B cell (primary cell): ENCODE results near the gene MAP4K4. TPM values are rescaled to one million over a fixed set of nuclear protein-coding genes. Genes with fewer than 3 reads are reported as not detected.

Experiments used
- ATAC-seq: fragments of 200-7000 bp; cut with Tn5 transposase; one replicate; pipeline ENCODE4 v1.10.0; 2021; ENCODE audit warnings: low read depth, mild to moderate bottlenecking, moderate number of reproducible peaks, moderate library complexity
- CTCF ChIA-PET: fragments of 350-600 bp; sonication (Branson Sonifier 250); formaldehyde crosslinking; loops from one replicate; lab custom pipeline; 2021; ENCODE audit warnings: antibody characterized with exemption, inconsistent platforms; lab: Charles Lee
- POLR2A ChIA-PET: fragments of 350-600 bp; sonication (Branson Sonifier 250); formaldehyde crosslinking; loops from one replicate; lab custom pipeline; 2021; ENCODE audit warnings: antibody characterized with exemption; lab: Charles Lee
- DNase-seq: peaks from one replicate; pipeline ENCODE4 v3.0.0; 2013
- H2AFZ ChIP-seq: 2 replicates; pipeline ENCODE4 v1.6.1; 2012; ENCODE audit warnings: mild to moderate bottlenecking, low read depth, low read length; ENCODE audit not compliant: insufficient read depth, poor library complexity, severe bottlenecking
- H3K27ac ChIP-seq, 2 donors: 1 replicate in 1 of 2; 2 replicates in 1 of 2; pipeline ENCODE4 v1.5.1; 2012 to 2013; ENCODE audit warnings: low read length in 2 of 2, mild to moderate bottlenecking in 2 of 2, moderate library complexity in 1 of 2
- H3K27me3 ChIP-seq, 4 experiments: fragments of 200-600 bp in 1 of 4; sonication (generic) in 1 of 4; replicated peaks in 1 of 4; 1 replicate in 2 of 4; 2 replicates in 2 of 4; pipeline versions ENCODE4 v1.6.1 to v1.7.0; 2013 to 2016; ENCODE audit warnings: low read length in 3 of 4, mild to moderate bottlenecking in 2 of 4, mixed read lengths in 1 of 4, moderate library complexity in 1 of 4; ENCODE audit not compliant: insufficient read depth in 4 of 4, control insufficient read depth in 3 of 4; ENCODE audit errors: control extremely low read depth in 1 of 4
- H3K36me3 ChIP-seq, 2 experiments: replicated peaks in 1 of 2; 1 replicate in 1 of 2; 2 replicates in 1 of 2; pipeline versions ENCODE4 v1.6.1 to v1.7.1; 2013; ENCODE audit warnings: low read length in 1 of 2; ENCODE audit not compliant: insufficient read depth in 2 of 2, control insufficient read depth in 1 of 2; ENCODE audit errors: control extremely low read depth in 1 of 2, extremely low read depth in 1 of 2
- H3K4me1 ChIP-seq, 2 donors: fragments of 200-600 bp in 1 of 2; sonication (generic) in 1 of 2; 1 replicate in 1 of 2; 2 replicates in 1 of 2; pipeline versions ENCODE4 v1.5.1 to v1.6.1; 2013 to 2017; ENCODE audit warnings: low read length in 2 of 2; ENCODE audit not compliant: control insufficient read depth in 2 of 2, insufficient read depth in 2 of 2
- H3K4me2 ChIP-seq: replicated peaks from 2 replicates; pipeline ENCODE3; 2012; ENCODE audit warnings: mild to moderate bottlenecking, low read depth, low read length; ENCODE audit not compliant: poor library complexity, severe bottlenecking
- H3K4me3 ChIP-seq, 5 experiments: fragments of 200-600 bp in 1 of 5; sonication (generic) in 1 of 5; 1 replicate in 3 of 5; 2 replicates in 2 of 5; pipeline versions ENCODE4 v1.5.1 to v1.7.0; 2011 to 2016; ENCODE audit warnings: low read length in 4 of 5, mild to moderate bottlenecking in 4 of 5, low read depth in 2 of 5, control low read depth in 1 of 5, moderate library complexity in 1 of 5; ENCODE audit not compliant: insufficient read depth in 1 of 5; ENCODE audit errors: control extremely low read depth in 1 of 5, extremely low read depth in 1 of 5
- H3K79me2 ChIP-seq: fragments of 200-600 bp; sonication (generic); one replicate; pipeline ENCODE4 v1.6.0; 2016; ENCODE audit warnings: low read length; ENCODE audit not compliant: control insufficient read depth, insufficient read depth
- H3K9ac ChIP-seq: fragments of 200-600 bp; sonication (generic); 2 replicates; pipeline ENCODE4 v1.6.1; 2017; ENCODE audit warnings: mild to moderate bottlenecking, low read length, moderate library complexity
- H3K9me3 ChIP-seq, 3 donors: one replicate each; pipeline versions ENCODE4 v1.6.1 to v1.7.1; 2013; ENCODE audit warnings: low read length in 2 of 3; ENCODE audit not compliant: control insufficient read depth in 2 of 3, insufficient read depth in 1 of 3; ENCODE audit errors: control extremely low read depth in 1 of 3
- H4K20me1 ChIP-seq: 2 replicates; pipeline ENCODE4 v1.6.0; 2012; ENCODE audit warnings: mild to moderate bottlenecking, low read length; ENCODE audit not compliant: insufficient read depth, control insufficient read depth, poor library complexity, severe bottlenecking
- H3K27ac Mint-ChIP-seq: one replicate; pipeline ENCODE4 v1.8.0; 2021; ENCODE audit warnings: mixed read lengths
- H3K27me3 Mint-ChIP-seq: one replicate; pipeline ENCODE4 v1.8.0; 2021; ENCODE audit warnings: mixed read lengths
- H3K4me1 Mint-ChIP-seq: one replicate; pipeline ENCODE4 v1.8.0; 2021; ENCODE audit warnings: mixed read lengths
- H3K4me3 Mint-ChIP-seq: one replicate; pipeline ENCODE4 v1.8.0; 2021; ENCODE audit warnings: mixed read lengths
- H3K9me3 Mint-ChIP-seq: one replicate; pipeline ENCODE4 v1.8.0; 2022; ENCODE audit warnings: mixed read lengths; ENCODE audit not compliant: insufficient read depth
- EZH2 ChIP-seq: IDR thresholded peaks from 2 replicates; pipeline ENCODE4 v1.6.1; 2012; ENCODE audit warnings: borderline replicate concordance, low read depth, mild to moderate bottlenecking, moderate library complexity, low read length; ENCODE audit not compliant: insufficient read depth, poor library complexity, severe bottlenecking
- WGBS: methylation state at CpG from one replicate; pipeline ENCODE4 v1.1.5; 2013; ENCODE audit warnings: missing lambda C conversion rate; ENCODE audit not compliant: insufficient coverage; 5-methylcytosine and 5-hydroxymethylcytosine counted together
- intact Hi-C: fragments of 100-400 bp; cut with micrococcal nuclease; formaldehyde crosslinking; loops from one replicate; pipeline ENCODE4 v1.10.0; 2022
- polyA plus RNA-seq: library from polyadenylated mRNA; depleted of rRNA; stranded (reverse); fragments of >200 nt; gene quantifications from 2 replicates; pipeline ENCODE4 v1.2.3, GENCODE V29; 2012
- total RNA-seq, 2 donors: library from RNA; stranded (reverse); fragments of 120-200 nt in 1 of 2; gene quantifications; 1 replicate in 1 of 2; 2 replicates in 1 of 2; pipeline versions ENCODE4 v1.2.3 to v1.2.4, GENCODE V29; 2013 to 2022
- TF ChIP-seq, protein P1 (sequence below): fragments of 200-600 bp; IDR thresholded peaks from one replicate; pipeline ENCODE4 v1.8.0; 2022; ENCODE audit warnings: antibody characterized with exemption, mild to moderate bottlenecking

MAP4K4 gene
- total and polyA plus RNA-seq, 2 donors (not counting 1 experiment from before 2014, with no cell fraction given), result 54.8 to 280 TPM

DNA sequence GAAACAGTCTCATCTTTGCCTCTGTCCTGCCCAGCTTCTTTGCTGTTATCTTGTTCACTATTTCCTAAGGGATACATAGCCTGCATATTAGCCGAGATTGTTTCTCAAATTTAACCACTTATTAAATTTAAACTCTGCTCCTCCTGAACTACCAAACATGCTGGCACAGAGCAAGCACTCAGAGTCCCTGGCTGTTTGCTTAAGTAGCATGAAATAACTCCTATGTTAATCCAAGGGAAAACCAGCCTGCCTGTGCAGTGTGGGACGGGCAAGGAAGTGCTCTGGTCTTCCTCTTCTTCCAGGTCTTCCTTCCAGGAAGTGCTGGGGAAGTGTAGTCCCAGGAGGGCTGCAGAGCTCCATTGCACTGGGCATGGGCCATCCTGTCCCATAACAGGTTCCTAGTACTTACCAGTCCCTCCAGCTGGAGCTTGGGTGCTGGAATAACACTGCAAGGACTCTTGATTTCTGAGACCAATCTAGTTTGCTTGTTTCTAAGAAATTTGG lies 198.4 kb downstream of the MAP4K4 start:
- Histone ChIP-seq H3K27me3 (no peaks in the 10 kb centered on the region), H3K4me3 (no peak overlapping the region), H3K9me3 (peaks cover 0 to 3% (median 0%) of the 10 kb centered on the region in 3 donors), H3K9ac (no peak overlapping the region), H2AFZ (no peak overlapping the region), H3K4me2 (no peak overlapping the region), H4K20me1 (no peaks in the 10 kb centered on the region), H3K27ac (no peak overlapping the region), H3K36me3 (peaks cover 4 to 28% of the 10 kb centered on the region in 2 experiments), H3K4me1 (peaks cover 0 to 7% of the 10 kb centered on the region in 2 donors), H3K79me2 (no peaks in the 10 kb centered on the region)
- ChIA-PET CTCF (interaction anchor here (1.2 to 3.1 kb wide), 3 partner anchors 12 to 345 kb away, joined by 3 to 13 read pairs (median 3); no protein-coding TSS in a partner anchor), POLR2A (no interaction called here)
- intact Hi-C loops, result no loop called here
- Mint-ChIP-seq H3K4me1 (peaks cover 16% of the 10 kb centered on the region), H3K9me3 (no peaks in the 10 kb centered on the region), H3K27ac (peak overlapping the region; percentile 2), H3K27me3 (no peaks in the 10 kb centered on the region), H3K4me3 (no peak overlapping the region)
- DNase-seq (no peak), ATAC-seq (no peak)
- TF ChIP-seq, protein P1, sequence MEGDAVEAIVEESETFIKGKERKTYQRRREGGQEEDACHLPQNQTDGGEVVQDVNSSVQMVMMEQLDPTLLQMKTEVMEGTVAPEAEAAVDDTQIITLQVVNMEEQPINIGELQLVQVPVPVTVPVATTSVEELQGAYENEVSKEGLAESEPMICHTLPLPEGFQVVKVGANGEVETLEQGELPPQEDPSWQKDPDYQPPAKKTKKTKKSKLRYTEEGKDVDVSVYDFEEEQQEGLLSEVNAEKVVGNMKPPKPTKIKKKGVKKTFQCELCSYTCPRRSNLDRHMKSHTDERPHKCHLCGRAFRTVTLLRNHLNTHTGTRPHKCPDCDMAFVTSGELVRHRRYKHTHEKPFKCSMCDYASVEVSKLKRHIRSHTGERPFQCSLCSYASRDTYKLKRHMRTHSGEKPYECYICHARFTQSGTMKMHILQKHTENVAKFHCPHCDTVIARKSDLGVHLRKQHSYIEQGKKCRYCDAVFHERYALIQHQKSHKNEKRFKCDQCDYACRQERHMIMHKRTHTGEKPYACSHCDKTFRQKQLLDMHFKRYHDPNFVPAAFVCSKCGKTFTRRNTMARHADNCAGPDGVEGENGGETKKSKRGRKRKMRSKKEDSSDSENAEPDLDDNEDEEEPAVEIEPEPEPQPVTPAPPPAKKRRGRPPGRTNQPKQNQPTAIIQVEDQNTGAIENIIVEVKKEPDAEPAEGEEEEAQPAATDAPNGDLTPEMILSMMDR, result no peak
- no peak for TF ChIP-seq EZH2
- 100% methylated on average over 1 of the region's 2 CpGs for WGBS

DNA sequence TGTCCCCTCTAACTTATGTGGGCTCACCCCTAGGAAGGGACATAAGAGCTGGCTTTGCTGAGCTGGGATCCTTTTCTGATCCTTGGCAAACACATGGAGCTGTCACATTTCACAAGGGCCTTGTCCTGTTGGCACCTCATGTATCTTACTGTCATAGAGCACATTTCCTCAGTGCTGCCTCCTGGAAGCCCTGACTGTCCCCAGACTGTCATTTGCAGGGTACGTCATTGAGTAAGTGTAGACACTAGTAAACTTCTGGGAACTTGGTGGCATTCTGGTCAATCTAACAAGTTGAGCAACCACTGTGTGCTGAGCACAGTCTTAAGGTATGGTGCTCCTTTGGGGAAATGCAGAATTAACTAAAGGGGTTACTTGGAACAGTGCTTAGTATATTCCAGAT lies 199.8 kb downstream of the MAP4K4 start:
- Histone ChIP-seq H3K27ac (no peak overlapping the region), H3K79me2 (no peaks in the 10 kb centered on the region), H3K4me1 (peaks cover 0 to 7% of the 10 kb centered on the region in 2 donors), H3K4me3 (no peak overlapping the region), H2AFZ (no peak overlapping the region), H3K36me3 (peaks cover 4 to 15% of the 10 kb centered on the region in 2 experiments), H3K4me2 (no peak overlapping the region), H4K20me1 (no peaks in the 10 kb centered on the region), H3K27me3 (no peaks in the 10 kb centered on the region), H3K9ac (no peak overlapping the region), H3K9me3 (peaks cover 0 to 15% (median 6%) of the 10 kb centered on the region in 3 donors)
- Mint-ChIP-seq H3K9me3 (no peaks in the 10 kb centered on the region), H3K4me1 (peaks cover 8% of the 10 kb centered on the region), H3K27me3 (no peaks in the 10 kb centered on the region), H3K4me3 (no peak overlapping the region), H3K27ac (no peak overlapping the region)
- WGBS, result 100% methylated on average over 1 of the region's 1 CpG
- intact Hi-C loops, result no loop called here
- ATAC-seq, result no peak
- no peak for TF ChIP-seq EZH2
- TF ChIP-seq, protein P1, result no peak
- POLR2A ChIA-PET, result no interaction called here
- no peak for DNase-seq
- CTCF ChIA-PET, result interaction anchor here (1.6 kb wide), 1 partner anchor 13 kb away, joined by 4 read pairs; no protein-coding TSS in a partner anchor
